Measurements from ENCODE around the gene CACNA1I.

DNA sequence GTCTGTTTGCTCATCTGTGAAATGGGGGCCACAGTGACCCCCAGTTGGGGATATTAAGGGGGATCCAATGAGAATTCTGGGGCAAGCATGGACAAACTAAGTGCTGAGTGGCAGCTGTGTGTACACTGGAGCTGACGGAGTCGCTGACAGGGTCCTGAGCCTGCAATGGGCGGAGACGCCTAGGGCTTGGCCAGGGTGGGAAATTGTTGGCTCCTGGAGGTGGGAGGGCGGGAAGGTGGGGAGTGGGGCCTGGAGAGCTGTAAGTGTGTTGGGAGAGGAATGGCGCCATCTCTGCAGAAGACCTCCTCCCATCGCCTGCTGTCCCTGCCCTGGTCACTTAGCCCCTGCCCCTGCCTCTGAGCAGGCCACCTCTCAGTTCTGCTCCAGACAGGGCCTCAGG is 7.3 kb downstream of the CACNA1I start:
- TF ChIP-seq, protein P1, sequence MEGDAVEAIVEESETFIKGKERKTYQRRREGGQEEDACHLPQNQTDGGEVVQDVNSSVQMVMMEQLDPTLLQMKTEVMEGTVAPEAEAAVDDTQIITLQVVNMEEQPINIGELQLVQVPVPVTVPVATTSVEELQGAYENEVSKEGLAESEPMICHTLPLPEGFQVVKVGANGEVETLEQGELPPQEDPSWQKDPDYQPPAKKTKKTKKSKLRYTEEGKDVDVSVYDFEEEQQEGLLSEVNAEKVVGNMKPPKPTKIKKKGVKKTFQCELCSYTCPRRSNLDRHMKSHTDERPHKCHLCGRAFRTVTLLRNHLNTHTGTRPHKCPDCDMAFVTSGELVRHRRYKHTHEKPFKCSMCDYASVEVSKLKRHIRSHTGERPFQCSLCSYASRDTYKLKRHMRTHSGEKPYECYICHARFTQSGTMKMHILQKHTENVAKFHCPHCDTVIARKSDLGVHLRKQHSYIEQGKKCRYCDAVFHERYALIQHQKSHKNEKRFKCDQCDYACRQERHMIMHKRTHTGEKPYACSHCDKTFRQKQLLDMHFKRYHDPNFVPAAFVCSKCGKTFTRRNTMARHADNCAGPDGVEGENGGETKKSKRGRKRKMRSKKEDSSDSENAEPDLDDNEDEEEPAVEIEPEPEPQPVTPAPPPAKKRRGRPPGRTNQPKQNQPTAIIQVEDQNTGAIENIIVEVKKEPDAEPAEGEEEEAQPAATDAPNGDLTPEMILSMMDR (IDR thresholded peaks at IDR 0.05 in 4 of 5, conservative IDR thresholded peaks at IDR 0.05 in 1 of 5) = no peak
- no peak for TF ChIP-seq POLR2A (IDR thresholded peaks at IDR 0.05)
